ENCODE data around the gene FMN2.

DNA sequence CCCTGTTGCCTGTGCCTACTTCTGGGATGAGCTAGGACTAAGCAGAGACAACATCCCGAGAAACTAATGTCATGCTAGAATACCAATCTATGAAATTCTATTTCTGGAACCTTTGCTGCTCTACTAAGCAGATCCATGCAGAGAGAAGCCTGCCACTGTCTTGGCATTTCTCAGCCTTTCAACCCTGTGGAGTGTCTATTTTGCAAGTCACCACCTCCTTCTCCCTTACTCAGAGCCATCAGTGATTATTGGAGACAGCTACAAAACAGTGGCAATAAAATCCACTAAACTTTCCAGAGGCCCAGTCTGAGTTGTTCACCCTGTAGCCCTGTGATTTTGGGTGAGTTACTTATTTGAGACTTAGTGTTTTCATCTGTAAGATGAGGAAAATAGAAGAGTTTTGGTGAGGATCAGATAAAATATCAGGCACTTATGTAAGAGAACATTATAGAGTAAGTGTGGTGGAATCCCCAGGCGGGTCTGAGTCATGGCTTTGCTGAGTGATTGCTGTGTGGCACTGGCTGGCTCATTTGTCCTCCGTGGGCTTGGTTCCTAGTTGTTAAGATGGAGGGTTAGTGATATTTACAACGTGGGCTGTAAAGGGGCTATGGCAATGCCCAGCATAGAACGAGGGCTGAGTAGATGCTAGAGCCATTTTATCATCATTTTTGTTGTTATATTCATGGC, 61.1 kb downstream of the FMN2 start:
- TF ChIP-seq CTCF (conservative IDR thresholded peaks at IDR 0.05) (no peak), EZH2 (IDR thresholded peaks at IDR 0.05; ENCODE audit: low read depth) (no peak)
